ENCODE data around the gene AKAP9.
A peak's percentile ranks its signal among the peaks of the same experiment; 100 is the strongest.
"Not testable (repeated sequence)": the region's sequence is repeated elsewhere in the genome, so short reads cannot be mapped to it uniquely, and the experiment has no call there.

Gene AKAP9

GRCh38 chr7:92133133-92133736 is 192.6 kb downstream of the AKAP9 start:
- DNase-seq (ENCODE audit: low read depth in 2 of 3, low spot score in 1 of 3), result no peak

GRCh38 chr7:92133737-92134270 is 193.1 kb downstream of the AKAP9 start:
- DNase-seq (ENCODE audit: low read depth in 2 of 3, low spot score in 1 of 3), result peak; percentile 39 to 52 (median 52)

GRCh38 chr7:92134271-92135051 is 193.8 kb downstream of the AKAP9 start, which contains the start of gene CYP51A1:
CYP51A1 (minus strand) TSS chr7:92134477; CDS start chr7:92134364, 113 bp downstream.
- peak; percentile 86 to 92 (median 87) for DNase-seq (ENCODE audit: low read depth in 2 of 3, low spot score in 1 of 3)

- DNase-seq (ENCODE audit: low read depth in 2 of 3, low spot score in 1 of 3), result no peak
These were observed 194.6 kb downstream of the AKAP9 start for GRCh38 chr7:92135052-92135889.

GRCh38 chr7:92137557-92137956 is 196.9 kb downstream of the AKAP9 start:
- DNase-seq (ENCODE audit: low read depth in 2 of 3, low spot score in 1 of 3), result no peak

- no peak for DNase-seq (ENCODE audit: low read depth in 2 of 3, low spot score in 1 of 3)
These were observed 200.5 kb downstream of the AKAP9 start for GRCh38 chr7:92141161-92141560.

- DNase-seq (ENCODE audit: low read depth in 2 of 3, low spot score in 1 of 3), result not testable (repeated sequence)
These were observed 202.1 kb downstream of the AKAP9 start for GRCh38 chr7:92142791-92143190.

GRCh38 chr7:92143192-92143880 is 202.7 kb downstream of the AKAP9 start:
- not testable (repeated sequence) for DNase-seq (ENCODE audit: low read depth in 2 of 3, low spot score in 1 of 3)

- no peak for DNase-seq (ENCODE audit: low read depth in 2 of 3, low spot score in 1 of 3)
These were observed 209.1 kb downstream of the AKAP9 start for GRCh38 chr7:92149736-92150239.

GRCh38 chr7:92150450-92151017 is 209.9 kb downstream of the AKAP9 start:
- DNase-seq (ENCODE audit: low read depth in 2 of 3, low spot score in 1 of 3), result no peak

- DNase-seq (ENCODE audit: low read depth in 2 of 3, low spot score in 1 of 3), result no peak
These were observed 214.6 kb downstream of the AKAP9 start for GRCh38 chr7:92155108-92155739.

GRCh38 chr7:92156990-92157389 is 216.3 kb downstream of the AKAP9 start:
- no peak for DNase-seq (ENCODE audit: low read depth in 2 of 3, low spot score in 1 of 3)

- no peak for DNase-seq (ENCODE audit: low read depth in 2 of 3, low spot score in 1 of 3)
These were observed 218.3 kb downstream of the AKAP9 start for GRCh38 chr7:92158660-92159575.

All from stimulated activated CD4-positive, alpha-beta T cell treated with anti-CD3 and anti-CD28 coated beads, Interleukin-12 subunit alpha, Interleukin-12 subunit beta, amount 100 ng/mL, for 48 hours (primary cell).